Stimulated activated CD4-positive, alpha-beta T cell treated with anti-CD3 and anti-CD28 coated beads, TNF-alpha, amount 100 ng/mL, for 24 hours (primary cell): ENCODE measurements around the gene ZCCHC14.
A peak's percentile ranks its signal among the peaks of the same experiment; 100 is the strongest.
"Not testable (repeated sequence)": the region's sequence is repeated elsewhere in the genome, so short reads cannot be mapped to it uniquely, and the experiment has no call there.

Experiments used
- DNase-seq, 3 experiments: peaks; one replicate each; pipeline ENCODE4 v3.0.0-alpha.2; 2020; ENCODE audit warnings: low read depth in 3 of 3

Gene ZCCHC14

DNA sequence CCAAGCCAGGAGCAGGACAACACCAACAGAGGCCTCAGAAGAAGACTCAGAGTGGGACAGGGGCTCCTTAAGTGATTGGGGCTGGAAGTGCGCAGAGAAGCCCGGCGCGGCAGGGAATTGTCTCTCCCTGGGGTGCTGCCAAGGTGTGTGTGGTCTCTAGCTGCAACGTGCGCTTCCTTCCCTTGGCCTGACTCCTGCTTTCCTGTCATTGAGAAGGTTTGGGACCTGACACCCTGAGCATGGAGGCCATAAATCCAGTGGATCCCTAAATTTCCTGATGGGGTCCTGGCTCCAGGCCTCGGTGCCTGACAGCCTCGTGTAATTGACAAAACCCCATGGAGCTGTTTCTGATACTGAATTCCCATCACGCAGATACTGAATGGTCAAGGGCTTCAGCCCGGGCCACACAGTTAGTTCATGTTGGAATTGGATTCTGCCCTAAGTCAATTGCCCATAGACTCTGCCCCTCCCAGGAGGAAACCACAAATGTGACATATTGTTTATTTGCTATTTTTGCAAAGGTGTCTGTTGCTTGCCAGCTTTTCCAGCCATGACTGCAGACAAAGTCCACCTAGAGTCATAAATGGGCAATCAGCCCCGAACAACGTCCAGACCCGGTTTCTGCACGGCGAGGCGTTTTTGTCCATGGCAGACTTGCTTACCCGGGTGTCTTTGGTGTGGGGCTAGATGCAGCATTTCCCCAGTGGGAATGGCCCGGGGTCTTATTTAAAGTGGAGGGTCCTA is 4.4 kb upstream of the ZCCHC14 start:
- DNase-seq = not testable (repeated sequence)

DNA sequence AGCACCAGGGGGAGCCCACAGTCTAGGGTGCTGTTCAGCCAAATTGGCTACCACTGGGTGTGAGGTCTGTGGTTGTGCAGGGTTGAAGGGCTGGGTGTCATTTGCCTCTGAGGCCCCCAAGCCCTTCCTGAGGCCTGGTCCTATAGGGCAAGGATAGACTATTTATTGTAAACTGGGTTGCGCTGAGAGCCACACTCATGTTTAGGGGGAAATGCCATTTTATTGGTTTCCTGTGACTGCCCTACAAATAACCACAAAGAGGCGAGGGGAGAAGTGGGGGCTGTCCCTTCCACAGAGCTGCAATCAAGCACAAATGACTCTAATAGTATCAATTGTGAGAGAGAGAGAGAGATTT is 3.6 kb upstream of the ZCCHC14 start:
- DNase-seq = no peak

DNA sequence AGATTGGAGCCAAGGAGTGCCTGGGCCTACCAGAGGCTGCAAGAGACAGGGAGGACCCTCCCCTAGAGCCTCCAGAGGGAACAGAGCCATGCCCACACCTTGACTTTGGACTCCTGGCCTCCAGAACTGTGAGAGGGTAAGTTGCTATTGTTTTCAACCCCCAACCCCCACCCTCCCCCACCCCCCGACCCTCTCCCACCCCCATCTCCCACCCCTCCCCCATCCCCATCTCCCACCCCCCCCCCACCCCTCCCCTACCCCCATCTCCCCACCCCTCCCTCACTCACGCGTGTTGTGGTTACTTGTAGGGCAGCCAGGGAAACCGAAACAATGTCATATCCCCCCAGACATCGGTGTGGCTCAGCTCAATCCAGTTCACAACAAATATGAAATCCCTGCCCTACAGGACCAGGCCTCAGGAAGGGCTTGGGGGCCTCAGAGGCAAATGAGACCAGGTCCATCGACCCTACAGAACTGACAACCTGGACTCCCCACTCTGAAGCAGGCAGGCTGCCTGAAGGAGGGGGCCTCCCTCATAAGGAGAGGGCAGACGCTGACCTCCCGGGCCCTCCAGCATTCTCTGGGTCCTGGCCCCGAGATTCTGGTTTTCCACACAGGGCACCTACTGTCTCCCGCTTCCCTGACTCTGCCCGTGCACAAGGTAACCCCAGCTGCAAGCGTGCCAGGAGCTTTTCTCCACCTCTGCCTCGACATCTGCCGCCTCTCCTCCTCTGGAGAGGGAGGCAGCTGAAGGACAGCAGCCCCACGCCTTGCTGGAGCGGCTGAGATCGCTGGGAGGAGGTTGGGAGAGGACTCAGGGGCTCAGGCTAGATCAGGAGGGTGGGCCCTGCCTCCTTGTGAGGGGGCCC is 3.0 kb upstream of the ZCCHC14 start:
- DNase-seq = no peak

DNA sequence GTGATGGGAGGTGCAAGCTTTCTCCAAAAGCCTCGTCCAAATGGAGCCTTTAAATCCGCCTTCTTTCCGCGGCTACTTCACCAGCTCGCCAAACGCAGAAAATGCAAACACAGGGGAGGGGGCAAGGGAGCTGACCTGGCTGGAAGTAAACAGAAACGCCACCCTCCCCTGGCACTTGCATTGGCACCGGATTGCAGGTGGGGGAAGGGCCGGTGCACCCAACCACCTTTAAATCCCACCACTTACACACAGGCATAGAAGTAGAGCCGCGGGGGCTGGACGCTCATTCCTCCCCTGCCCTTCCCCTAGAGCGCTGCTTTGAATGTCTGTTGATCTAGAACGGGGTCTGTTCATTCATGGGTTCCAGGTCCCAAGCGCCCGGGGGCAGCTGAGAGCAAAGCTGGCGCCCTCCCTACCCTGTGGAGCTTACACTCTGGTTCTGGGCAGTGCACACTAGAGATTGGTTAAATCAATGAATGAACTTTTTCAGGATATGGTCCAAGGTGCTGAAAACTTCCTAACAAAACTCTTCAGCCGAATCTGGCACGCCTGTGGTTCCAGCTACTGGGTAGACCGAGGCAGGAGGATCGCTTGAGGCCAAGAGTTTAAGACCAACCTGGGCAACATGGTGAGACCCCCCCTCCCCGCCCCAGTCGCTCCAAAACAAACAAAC is 920 bp upstream of the ZCCHC14 start:
- no peak for DNase-seq

DNA sequence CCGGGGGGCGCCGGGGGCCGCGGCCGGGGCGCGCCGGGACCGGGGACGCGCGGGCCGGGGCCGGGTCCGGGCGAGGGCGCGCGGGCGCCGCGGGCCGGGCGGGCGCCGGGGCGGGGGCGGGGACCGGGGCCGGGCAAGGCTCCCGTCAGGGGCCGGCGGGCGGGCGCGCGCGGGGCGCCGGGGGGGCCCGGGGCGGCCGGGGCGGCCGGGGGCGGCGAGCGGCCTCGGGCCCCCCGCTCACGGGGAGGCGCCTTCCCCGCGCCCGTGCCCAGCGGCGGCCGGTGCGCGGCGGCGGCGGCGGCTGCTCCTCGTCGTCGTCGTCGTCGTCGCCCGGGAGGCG is 563 bp downstream of the ZCCHC14 start:
- DNase-seq = no peak

DNA sequence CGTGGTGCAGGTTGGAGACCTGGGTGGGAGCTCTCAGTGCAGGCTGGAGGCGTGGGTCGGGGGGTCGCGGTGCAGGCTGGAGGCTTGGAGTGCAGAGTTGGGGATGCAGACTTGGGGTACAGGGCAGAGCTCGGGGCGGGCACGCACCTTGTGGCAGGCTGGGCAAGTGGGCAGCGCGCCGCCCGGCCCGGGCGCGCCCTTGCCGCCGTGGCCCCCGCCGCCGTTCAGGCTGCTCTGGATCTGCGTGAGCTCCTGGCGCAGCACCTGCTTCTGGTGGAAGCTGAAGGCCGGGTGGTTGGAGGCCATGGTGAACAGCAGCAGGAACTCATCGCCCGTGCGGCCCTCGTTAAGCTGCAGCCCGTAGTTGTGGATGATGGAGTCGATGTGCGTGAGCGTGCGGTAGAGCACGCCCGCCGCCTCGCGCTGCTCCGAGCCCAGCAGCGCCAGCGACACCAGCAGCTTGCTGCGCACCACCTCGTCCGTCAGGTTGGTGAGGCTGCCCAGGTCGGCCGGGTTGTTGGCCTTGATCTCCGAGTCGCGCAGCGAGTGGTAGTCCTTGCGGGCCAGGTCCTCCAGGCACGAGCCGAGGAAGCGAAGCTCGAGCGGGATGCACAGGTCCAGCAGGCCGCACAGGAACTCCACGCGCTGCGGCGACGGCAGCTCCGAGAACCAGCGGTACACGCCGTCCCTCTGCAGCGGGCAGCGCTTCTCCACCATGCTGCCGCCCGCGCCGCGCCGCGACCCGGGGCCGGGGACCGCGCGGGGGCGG is 1.1 kb downstream of the ZCCHC14 start:
- DNase-seq = no peak

DNA sequence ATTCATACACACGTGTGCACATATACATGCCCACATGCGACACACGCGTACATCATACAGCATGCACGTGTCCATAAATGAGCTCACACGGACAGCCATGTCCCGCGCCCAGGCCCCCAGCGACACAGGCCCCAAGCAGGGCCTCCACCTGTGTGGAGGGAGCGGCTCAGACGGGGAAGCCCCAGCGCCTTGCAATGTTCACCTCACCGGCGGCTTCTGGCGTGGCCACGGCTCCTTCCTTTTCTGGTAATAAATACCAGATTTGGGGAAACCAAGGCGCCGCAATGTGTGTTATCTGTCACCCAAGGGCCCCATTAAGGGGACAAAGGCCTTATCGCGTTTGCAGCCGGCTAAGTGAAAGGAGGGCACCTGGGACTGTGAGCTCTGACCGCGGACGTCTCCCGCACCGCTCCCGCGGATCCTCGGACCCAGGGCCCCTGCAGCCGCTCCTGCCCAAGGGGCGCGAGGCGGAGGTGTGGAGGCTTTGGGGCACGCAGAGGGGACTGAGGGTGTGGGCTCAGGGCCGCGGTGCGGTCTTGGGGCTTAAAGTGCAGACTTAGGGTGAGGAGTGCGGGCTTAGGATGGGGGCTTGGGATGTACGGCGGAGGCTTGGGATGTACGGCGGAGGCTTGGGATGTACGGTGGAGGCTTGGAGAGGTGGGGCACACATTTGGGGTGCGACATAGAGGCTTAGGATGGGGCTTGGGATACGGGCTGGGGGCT is 1.9 kb downstream of the ZCCHC14 start:
- peak; percentile 26 to 59 (median 31) for DNase-seq

DNA sequence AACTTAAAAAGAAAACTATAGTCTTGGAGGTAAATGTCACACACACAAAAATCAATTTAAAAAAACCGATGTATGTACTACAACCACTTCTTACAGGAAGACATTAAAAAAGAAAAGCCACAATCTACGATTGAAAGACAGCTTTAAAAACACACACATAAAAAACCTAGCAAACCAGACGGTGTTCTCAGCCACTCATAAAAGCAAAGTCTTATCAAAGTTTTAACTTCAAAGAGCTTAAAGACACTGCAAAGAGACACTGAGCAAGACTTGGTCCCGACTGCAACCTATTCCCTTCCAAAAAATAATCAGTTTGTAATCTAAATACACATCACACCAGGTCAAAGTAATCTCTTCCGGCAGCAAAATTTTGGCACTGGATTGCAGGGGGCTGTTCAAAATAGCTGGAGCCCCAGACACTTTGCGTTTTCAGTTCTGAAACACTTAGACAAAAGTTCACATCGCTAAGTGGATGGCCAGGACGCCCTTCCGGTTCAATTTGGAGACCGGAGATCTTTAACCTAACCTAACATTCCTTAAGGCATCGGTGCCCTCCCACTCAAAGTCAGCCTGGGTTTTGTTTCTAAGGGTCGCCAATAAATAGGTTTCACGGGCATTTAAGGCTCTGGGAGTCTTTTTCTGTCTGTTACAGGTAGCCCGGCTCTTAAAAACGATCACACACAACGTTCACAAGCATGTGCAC is 2.6 kb downstream of the ZCCHC14 start:
- DNase-seq = no peak

DNA sequence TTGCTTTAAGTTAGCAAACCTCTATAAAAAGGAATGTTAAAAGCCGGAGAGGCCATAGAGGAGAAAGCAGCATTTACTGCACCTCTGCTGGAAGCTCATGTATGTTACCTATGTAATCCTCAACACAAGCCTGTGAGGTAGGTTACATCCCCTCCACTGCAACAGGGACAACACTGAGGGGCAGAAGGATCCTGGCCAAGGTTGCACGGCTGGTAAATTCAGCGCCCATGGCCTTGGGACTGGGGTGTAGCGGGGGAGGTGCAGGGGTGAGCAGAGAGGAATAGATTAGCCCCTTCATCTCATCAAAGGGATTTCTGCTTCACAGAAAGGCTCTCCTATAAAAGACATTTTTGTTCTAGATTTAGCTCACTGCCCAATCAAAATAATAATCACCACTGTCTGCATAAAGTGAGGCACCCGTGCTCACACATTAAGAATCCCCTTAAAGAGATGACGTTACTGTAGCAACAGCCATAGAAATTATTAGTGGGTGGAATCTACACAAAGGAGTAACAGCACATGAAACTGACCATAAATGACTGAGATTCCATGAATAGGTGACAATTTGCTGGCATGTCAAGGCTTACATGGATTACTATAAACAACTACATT is 3.3 kb downstream of the ZCCHC14 start:
- DNase-seq = no peak

DNA sequence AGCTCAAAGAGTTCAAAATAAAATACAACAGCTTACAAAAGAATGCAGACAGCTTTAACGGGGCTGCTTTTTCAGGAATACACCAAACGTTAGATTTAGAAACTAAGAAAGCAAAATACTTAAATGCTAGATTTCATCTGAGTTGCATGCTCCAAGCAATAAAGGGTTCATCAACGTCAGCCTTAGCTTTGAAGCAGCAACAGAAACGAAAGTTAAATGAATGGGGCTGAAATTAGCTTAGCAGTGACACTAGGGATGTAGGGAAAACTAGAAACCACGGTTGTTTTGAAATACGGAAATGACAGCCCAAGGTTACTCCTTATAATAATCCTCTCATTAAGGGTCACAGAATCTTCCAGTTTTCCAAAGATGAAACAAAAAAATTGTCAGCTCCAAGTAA is 3.9 kb downstream of the ZCCHC14 start:
- DNase-seq = not testable (repeated sequence)

DNA sequence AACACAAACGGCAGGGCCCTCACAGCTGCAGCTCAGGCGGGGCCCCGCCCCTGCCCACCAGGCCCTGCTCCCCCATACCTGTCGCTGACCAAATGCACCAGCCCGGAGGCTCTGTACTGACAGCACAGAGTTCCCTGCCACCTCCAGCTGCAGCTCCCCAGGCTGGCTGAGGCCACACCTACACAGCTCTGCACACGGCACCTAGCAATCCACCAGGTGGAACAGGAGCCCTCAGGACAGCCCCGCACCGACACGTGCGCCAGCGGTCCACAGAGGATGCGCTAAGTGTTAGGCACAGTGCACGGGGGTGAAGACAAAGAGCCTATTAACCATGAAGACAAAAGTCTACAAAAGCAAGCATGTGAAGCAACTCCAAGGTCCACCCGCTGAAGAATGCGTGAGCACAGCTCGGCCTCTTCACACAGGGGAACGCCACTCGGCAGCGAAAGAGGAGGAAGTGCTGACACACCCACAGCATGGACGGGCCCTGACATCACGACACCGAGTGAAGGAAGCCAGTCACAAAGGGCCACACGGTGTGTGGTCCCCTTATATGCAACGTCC is 5.4 kb downstream of the ZCCHC14 start:
- DNase-seq = no peak

DNA sequence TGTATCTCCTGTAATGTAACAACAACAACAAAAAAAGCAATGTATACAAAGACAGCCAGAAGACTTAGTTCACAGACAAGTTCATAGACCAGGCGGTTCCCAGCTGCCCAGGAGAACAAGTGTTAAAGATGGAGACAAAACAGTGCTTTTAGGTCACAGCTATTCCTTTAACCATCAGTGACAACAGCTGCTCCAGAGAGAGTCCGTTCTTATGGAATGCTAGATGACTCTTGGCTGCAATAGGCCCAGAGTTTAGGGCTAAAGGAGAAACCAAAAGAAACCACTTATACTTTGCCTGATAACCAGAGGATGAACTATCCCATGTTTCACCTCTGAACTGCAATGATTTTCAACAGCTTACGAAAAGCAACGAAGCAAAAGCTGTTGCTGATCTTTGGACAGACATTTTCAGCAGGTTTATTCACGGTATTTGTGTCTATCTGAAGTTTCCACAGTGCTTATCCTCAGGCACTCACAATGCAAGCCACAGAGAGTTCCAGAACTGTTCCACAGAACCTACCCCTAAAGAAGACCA is 6.0 kb downstream of the ZCCHC14 start:
- DNase-seq = no peak

DNA sequence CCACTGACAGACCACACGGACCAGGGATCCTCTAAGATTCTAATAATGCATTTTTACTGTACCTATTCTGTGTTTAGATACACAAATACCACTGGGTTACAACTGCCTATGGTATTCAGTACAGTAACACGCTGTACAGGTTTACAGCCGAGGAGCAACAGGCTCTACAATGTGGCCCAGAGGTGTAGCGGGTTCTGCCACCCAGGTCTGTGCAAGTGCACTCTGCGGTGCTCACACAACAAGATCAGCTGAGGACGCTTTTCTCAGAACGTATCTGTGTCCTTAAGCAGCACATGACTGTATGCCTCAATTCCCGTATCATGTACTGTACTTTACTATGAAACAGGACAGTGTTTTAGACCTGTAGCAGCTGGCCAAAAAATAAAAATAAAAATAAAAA is 6.5 kb downstream of the ZCCHC14 start:
- DNase-seq = no peak

DNA sequence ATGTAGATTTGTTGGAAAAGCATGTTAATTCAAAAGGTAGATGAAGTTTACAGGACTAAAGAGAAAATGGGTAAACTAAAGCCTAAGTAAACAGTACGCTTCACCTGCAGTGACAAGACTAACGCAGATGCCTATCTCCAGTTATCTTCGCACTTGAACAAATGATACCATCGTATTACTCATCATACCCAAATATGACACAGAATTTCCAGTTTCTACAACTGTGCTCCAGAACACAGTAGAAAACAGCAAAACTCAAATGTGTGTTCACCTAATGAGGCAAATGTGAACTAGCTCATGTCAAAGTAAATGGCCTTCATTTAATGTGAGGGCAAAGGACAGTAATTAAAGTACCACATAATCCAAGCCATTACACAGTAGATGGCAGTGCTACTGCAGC is 7.0 kb downstream of the ZCCHC14 start:
- DNase-seq = not testable (repeated sequence)

DNA sequence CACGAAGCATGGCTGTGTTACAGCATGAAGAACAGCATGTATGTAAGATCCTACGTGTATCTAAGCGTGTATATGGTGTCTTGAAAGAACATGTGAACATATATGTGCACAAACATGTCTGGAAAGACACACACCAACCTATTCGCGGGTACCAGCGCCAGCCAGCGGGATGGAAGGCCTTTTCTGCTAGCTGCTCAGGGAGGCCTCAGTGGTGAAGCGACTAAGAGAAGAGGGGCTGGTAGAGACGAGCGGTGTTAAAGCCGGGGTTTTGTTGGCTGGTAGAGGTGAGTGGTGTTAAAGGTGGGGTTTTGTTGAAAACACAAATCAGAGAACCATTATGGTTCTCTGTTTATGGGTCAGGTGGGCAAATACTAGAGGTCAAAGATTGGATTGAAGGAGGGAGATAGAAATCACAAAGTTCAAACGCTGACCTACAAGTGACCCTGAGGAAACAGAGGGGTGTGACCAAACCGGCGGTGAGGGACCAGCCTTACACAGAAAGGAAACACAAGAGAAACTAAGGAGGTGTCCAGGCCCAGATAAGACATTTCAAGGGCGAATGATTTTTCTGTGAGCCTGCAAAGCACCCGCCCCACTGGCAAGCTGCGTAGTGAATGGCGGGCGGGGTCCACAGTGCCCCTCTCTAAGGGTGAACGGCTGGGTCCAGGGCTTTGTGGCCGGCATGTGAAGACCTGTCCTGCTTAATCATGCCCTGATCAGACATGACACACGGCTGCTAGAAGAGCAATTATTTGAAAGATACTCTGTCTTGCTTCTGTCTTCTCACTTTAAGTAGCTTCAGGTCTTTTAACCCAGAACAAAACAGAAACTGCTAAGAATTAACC is 8.1 kb downstream of the ZCCHC14 start:
- DNase-seq = no peak

DNA sequence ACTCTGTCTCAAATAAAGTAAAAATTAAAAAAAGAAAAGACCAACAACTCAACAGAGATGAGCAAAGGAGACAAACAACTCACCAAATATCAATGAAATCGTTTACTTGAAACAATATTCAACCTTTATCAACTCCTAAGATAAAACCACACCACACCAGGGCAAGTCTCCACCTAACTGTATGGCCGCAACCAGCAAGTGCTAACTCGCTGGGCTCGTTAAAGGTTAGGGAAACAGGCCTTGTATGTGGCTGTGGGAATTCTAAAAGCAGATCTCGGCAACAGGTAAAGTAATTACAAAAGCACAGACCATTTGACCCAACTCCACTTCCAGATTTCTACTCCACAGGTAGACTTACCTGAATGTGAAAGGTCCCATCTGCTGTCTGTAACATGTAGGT is 9.3 kb downstream of the ZCCHC14 start:
- DNase-seq = no peak

DNA sequence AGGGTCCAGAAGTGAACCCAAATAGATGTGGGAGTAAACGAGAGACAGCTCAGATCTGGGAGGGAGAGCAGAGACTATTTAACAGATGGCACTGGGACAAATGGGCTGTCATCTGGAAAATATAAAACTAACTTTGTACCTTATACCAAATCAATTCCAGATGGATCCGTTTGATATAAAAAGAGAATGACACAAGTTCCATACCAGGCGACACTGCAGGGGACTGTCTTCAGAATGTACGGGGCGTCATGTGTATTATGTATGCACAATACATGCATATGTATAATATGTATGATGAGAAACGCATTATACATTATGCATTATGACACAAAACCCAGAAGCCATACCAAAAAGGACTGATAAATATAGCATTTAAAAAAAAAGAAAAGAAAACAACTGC is 10.2 kb downstream of the ZCCHC14 start:
- DNase-seq = not testable (repeated sequence)

DNA sequence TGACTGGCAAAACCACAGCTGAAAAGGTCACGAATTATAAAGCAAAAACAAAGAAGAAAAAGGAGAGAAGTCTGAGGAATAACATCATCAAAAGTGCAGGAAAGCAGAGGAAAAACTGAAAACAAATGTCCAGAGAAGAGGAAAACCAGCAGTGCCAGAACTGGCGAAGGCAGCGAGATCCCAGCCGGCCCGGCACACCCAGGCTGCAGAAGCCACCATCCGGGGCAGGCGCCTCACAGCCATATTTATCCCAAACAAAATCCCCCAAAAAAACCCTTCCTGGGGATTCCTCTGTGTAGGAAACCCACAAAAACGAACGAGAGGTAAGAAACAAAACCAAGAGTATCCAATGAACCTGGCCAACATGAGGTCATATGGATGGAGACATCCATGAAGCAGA is 10.6 kb downstream of the ZCCHC14 start:
- DNase-seq = no peak

DNA sequence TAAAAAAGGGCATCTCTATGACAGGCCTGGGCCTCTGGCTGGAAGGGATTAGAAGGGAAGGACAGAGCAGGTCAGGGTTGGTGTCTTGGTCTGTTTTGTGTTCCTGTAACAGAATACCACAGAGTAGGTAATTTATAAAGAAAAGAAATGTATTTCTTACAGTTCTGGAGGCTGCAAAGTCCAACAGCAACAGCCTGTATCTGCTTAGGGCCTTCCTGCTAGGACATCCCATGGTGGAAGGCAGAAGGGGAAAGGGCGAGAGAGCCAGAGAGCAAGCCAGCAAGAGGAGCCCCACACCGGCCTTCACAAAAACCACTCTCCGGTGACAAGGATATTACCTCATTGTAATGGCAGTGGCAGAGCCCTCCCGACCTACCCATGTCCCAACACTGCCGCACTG is 11.1 kb downstream of the ZCCHC14 start:
- not testable (repeated sequence) for DNase-seq
